HFF-Myc (cell line): ENCODE data around the gene ZKSCAN4.

Source experiments
- DNase-seq: peaks from one replicate; pipeline ENCODE4 v3.0.0-alpha.2; 2011; ENCODE audit warnings: low read depth; ENCODE audit errors: extremely low read depth
- H3K4me3 ChIP-seq: replicated peaks from 2 replicates; pipeline ENCODE4 v1.5.1; 2011; ENCODE audit warnings: low read depth, mild to moderate bottlenecking, control low read depth, low read length
- CTCF ChIP-seq: IDR thresholded peaks from 2 replicates; pipeline ENCODE4 v1.5.1; 2012; ENCODE audit warnings: mild to moderate bottlenecking, low read depth, low read length, control low read depth; ENCODE audit errors: missing control alignments

The ZKSCAN4 gene

GRCh38 chr6:28264834-28265401 is 12.8 kb upstream of the ZKSCAN4 start:
- TF ChIP-seq CTCF = no peak
- no peak overlapping the region for H3K4me3 ChIP-seq

DNA sequence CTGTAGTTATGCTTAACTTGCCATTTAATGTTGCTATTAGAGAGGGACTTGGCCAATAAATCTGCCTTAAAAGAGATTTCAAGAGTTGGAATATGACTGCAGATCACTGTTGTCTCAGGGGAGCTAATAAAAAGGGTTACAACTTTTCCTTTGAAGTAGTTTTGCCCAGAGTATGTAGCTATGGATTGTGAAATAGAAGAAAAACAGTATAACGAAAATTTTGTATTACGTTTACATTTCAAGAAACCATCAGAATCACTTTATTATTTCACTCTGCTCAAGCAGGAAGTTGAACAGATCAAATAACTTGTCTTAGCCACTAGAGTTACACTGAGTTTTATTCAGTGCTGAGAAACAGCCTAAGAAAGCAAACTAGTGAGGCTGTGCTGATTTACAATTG is 11.9 kb upstream of the ZKSCAN4 start:
- no peak for DNase-seq
- no peak for TF ChIP-seq CTCF
- no peak overlapping the region for H3K4me3 ChIP-seq

More at GRCh38 chr6:28264834-28265401, 12.8 kb upstream of the ZKSCAN4 start:
- no peak for DNase-seq

DNA sequence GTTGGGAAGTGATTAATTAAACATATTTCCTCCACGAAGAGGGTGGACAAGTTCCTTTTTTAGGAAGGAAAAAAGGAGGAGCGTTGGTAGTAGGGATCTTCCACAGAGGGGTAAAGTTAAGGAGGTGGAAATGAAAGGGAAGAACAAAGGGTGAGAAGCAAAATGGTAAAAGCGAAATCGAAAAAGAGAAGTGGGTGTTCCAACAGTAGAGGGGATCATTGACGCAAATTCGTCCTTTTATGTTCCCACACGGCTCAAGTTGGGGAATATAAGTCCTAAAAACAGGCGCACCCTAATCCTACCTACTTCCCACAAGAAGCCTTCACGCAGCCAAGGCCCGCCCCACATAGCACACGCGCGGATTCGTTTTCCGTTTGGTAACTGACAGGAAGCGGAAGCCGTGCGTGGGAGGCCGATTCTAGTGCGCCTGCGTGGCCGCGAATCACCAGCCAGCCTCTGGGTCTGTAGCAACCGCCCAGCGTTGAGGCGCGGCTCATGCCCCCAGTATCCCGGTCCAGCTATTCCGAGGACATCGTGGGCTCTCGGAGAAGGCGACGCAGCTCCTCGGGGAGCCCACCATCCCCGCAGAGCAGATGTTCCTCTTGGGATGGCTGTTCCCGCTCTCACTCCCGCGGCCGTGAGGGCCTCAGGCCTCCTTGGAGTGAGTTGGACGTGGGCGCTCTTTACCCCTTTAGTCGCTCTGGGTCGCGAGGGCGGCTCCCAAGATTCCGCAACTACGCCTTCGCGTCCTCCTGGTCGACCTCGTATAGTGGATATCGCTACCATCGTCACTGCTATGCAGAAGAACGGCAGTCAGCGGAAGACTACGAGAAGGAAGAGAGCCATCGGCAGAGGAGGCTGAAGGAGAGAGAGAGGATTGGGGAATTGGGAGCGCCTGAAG is 7.1 kb upstream of the ZKSCAN4 start, which contains the start of gene NKAPL:
NKAPL (plus strand) TSS at position 421 of the 901 bp plus-strand sequence; CDS start at position 496, 75 bp downstream.
- no peak for TF ChIP-seq CTCF
- no peak within 1 kb of the TSS for H3K4me3 ChIP-seq
- no peak for DNase-seq

- no peak for TF ChIP-seq CTCF
- H3K4me3 ChIP-seq = no peak overlapping the region
- no peak for DNase-seq
Measured at GRCh38 chr6:28257042-28257441, 5.0 kb upstream of the ZKSCAN4 start.

- H3K4me3 ChIP-seq = no peak overlapping the region
- no peak for TF ChIP-seq CTCF
- no peak for DNase-seq
Measured at GRCh38 chr6:28254121-28254519, 2.1 kb upstream of the ZKSCAN4 start.

DNA sequence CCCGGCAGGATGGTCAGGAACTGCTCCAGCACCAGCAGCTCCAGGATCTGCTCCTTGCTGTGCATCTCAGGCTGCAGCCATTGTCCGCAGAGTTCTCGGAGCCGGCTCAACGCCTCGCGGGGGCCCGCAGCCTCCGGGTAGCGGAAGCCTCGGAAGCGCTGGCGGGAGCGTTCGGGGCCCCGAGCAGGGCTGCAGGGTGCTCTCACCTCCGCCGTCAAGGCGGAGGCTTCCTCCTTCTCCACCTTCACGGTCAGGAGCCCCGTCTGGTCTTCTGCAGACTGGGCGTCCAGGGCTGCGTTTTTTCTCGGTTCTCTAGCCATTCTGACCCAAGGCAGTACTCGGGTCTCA is 434 bp downstream of the ZKSCAN4 start:
- H3K4me3 ChIP-seq = peak overlapping the region; percentile 58
- no peak for DNase-seq
- no peak for TF ChIP-seq CTCF

GRCh38 chr6:28250747-28251146 is 1.3 kb downstream of the ZKSCAN4 start:
- no peak for TF ChIP-seq CTCF
- peak overlapping the region; percentile 58 for H3K4me3 ChIP-seq
- DNase-seq = no peak
